Activated CD4-positive, alpha-beta T cell treated with anti-CD3 and anti-CD28 coated beads, Interleukin-10, Interleukin-2, amounts not matched to agents 100 ng/mL and 50 ng/mL, durations not matched to agents 16 hours and 8 hours (primary cell): Measurements from ENCODE around the gene CMSS1.
"Not testable (repeated sequence)": the region's sequence is repeated elsewhere in the genome, so short reads cannot be mapped to it uniquely, and the experiment has no call there.

Experiments
- DNase-seq: peaks from one replicate; pipeline ENCODE4 v3.0.0-alpha.2; 2020

The CMSS1 gene

GRCh38 chr3:100033184-100033583, 215.5 kb downstream of the CMSS1 start:
- no peak for DNase-seq

DNA sequence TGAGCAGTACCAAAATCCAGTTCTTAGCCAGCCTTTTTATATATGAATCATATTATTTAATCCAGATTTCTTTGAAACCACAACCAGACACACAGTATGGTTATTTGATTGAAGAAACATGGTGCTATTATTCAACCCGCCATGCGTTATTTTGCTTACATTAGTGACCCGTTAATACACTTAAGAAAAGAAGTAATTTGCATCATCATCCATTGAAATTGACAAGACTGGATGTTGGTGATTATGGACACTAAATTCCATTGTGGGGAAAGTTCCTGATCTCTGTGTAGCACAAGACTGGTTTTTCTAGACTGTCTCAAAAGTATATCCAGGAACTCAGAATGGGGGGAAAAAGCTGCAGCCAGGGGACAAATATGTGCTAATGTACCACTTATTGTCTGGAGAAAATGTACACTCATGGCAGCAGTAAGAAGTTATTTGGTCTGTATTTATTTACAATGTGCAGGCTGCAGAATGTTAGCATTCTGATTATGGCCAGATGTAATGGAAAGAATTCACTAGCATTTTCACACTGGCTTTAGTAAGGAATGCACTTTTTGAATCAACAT, 216.3 kb downstream of the CMSS1 start:
- DNase-seq = no peak

GRCh38 chr3:100039075-100039474, 221.4 kb downstream of the CMSS1 start:
- DNase-seq = no peak

GRCh38 chr3:100040451-100041225, 223.0 kb downstream of the CMSS1 start:
- no peak for DNase-seq

- no peak for DNase-seq
Measured at GRCh38 chr3:100041328-100041749, 223.7 kb downstream of the CMSS1 start.

- no peak for DNase-seq
Measured at GRCh38 chr3:100042166-100042981, 224.7 kb downstream of the CMSS1 start.

- DNase-seq = no peak
Measured at GRCh38 chr3:100043271-100043670, 225.6 kb downstream of the CMSS1 start.

GRCh38 chr3:100044369-100044768, 226.7 kb downstream of the CMSS1 start:
- DNase-seq = no peak

DNA sequence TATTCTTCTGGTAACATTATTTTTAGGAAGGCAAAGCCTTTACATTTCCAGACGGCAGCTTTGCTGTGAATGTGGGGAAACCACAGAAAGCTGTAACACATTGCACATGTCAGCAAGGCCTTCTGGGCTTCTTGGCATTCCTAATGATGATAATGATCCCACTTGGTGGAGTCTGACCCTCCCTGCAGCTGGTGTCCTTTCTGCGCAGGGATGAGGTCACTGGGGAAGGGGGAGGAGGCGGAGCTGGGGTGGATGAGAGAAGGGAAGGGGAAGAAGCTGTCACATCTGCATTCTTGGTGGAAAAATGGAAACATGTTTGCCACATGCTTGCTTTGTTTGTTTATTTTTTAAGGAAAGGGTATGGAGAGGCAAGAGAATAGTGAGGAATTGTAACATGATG, 228.0 kb downstream of the CMSS1 start:
- DNase-seq = no peak

- DNase-seq = no peak
Measured at GRCh38 chr3:100046986-100047385, 229.3 kb downstream of the CMSS1 start.

DNA sequence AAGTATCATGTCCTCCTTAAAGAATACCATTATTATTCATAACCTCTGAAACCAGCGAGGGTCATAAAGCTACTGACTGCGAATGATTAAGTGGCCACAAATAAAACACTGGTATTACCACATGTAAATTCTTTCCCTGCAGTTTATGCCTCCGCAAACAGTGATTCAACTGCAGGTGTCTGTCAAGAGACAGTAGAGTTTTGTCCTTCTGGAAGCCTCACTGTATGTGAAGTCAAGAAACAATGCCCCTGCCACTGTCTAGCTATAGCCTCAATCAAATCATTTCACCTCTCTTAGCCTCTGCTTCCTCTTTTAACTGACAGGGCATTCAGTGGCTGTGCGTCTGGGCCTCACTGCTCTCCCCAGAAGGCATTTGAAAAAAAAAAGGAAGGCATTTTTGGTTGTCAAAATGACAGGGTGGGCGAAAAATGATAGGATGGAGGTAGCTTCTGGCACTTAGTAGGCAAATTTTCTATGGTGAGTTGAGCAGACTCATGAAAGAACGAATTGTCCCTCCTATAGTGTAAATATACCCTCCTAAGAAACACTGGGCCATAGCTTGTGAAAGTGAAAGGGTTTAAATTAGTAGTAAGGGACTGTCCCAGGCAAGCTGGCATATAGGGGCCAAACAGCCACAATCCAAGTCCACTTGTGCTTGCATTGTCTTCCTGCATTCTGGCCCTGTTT, 229.9 kb downstream of the CMSS1 start:
- DNase-seq = peak; percentile 60

DNA sequence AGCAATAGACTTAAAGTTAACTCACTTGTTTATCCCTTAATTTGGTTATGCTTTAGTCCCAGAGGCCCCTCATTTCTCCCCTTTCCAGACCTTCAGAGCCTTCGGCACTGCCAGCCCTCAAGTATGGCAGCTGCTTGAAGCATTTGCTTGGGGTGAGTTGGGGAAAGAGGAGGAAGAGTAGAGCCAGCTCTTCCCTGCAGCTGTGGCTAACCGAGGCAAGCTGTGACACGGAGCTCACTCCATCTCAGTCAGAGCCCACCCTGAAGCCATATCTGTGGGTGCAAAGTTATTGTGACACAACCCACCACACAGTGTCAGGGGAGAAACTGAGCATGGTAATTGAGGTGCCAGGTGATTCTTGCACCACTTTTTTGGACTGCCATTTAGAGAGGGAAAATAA, 230.6 kb downstream of the CMSS1 start:
- DNase-seq = no peak

DNA sequence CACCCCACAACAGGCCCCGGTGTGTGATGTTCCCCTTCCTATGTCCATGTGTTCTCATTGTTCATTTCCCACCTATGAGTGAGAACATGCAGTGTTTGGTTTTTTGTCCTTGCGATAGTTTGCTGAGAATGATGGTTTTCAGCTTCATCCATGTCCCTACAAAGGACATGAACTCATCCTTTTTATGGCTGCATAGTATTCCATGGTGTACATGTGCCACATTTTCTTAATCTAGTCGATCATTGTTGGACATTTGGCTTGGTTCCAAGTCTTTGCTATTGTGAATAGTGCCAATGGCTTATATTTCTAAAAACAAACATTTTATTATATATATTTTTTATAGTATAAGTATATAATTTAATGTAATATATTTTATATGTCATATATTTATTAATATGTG, 233.9 kb downstream of the CMSS1 start:
- DNase-seq = not testable (repeated sequence)

- DNase-seq = no peak
Measured at GRCh38 chr3:100053951-100054620, 236.4 kb downstream of the CMSS1 start.

DNA sequence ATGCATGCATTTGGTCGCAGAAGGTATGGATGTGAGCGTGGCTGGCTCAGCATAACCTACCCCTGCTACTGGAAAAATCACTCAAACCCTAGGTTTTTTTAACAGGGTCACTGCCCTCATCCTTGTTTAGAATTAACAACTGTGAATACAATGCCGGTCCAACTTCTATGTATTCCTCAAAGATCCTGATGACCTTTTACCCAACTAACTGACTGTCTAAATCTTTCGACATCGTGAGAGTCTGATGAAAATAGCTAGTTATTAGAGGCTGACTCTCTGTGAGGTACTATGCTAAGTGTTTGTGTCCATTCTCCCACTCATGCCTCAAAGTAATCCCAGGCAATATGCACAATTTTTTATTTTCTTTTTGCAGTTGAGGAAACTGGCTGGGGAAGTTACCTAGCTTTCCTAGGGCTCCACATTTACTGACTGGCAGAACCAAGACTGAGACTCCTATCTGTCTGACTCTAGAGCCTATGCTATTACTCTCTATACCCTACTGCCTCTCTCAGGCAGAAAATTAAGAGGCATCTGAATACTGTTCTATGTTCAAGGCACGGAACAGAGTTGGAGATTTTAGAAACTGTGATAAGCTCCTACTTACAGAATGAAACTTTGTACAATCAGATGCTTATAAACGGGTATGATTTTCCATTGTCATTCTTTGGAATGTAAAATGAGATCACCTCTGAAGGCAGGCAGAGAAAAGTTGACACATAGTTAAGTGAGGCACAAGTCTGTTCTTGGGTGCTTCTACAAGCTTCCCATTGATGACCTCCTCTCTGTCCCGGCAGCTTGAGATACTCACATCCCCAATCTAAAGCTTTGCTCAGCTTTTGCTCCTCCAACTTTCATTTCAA, 240.3 kb downstream of the CMSS1 start:
- DNase-seq = no peak

DNA sequence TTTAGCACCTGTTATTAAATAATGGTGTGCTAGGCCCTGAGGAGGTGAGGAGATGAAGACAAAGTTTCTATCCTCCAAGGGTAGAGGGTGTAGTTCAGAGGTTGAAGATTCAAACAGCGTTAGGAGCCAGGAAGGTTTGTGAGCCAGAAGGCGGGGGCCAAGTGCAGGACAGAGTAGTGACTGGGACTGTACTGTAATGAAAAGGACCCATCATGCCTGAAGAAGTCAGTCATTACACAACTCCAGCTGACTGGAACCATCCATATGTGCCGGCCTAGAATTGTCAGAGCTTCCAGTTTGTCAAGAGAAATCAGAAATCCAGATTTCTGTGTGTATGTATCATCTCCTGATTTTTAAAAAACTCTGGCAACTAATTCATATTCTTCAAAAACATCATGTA, 241.8 kb downstream of the CMSS1 start:
- DNase-seq = no peak

DNA sequence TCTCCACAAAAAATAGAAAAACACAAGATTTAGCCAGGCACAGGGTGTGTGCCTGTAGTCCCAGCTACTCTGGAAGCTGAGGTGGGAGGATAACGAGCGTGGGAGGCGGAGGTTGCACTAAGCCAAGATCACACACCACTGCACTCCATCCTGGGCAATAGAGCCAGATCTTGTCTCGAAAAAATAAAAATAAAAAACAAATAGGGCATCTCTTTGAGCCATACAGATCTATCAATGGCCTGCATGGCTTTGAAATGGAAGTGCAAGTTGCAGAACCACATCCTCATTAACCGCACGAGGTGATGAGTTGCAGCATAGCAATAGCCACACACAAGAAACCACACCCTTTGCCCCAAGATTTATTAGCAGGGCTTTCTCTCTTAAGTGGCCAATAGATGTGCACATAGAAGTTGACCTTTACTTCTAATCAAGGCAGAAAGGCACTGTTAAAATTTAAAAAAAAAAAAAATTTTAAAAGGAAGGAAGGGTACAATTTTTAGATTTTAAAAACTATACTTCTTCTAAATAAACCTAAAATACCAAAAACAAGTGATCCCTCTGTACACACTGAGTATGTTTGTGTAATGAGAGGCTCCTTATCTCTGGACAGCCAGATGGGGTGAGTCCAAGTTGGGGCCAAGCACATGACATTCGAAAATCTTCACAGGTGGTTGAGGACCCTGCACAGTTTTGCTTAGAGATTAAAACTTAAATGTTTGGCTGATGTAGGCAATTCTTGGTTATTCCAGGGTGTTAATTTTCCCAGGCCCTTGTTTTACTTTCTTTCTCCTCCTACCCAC, 243.2 kb downstream of the CMSS1 start:
- DNase-seq = peak; percentile 36

- DNase-seq = no peak
Measured at GRCh38 chr3:100062665-100063064, 245.0 kb downstream of the CMSS1 start.

DNA sequence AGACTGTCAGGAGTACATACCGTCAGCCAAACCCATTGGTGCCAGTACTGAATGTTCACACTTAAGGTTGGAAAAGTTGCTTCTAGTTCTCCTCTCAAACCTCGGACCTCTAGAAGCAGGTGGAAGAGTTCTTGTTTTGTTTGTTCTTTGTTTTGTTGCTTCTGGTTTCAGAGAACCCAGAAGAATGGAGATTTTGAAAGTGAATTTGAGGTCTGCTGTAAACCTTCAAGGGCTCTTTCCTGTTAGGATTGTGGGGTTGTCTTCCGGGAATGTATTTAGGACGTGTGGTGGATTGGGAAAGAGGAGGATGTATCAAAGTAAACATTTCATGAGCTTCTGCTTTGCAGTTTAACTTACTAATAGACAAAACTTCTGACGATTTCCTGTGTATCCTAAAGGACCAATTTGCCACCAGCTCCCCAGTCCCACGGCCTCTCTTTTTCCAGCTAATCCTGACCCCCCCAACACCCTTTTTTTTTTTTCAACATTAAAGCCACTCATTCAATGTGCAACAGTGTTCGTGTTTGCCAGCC, 246.3 kb downstream of the CMSS1 start:
- no peak for DNase-seq

GRCh38 chr3:100067589-100067988, 249.9 kb downstream of the CMSS1 start:
- no peak for DNase-seq

DNA sequence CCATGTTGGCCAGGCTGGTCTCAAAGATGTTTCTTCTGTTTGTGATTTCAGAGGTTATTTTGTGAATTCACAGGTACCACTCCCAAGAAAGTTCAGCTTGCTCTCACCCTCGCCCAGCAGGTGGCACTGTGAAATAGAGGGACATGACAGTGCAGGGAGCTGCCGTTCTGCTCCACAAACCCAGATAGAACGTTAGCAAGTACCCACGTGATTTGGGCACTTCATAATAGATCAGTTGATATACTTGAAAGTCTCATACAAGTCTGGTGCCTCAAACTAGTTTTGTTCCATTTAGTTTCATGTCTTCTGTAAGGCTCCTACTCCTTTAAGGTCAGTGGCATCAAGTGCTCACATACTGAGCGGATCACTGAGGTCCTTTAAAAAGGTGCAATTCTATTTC, 251.2 kb downstream of the CMSS1 start:
- DNase-seq = peak; percentile 85
